HCT116 (cell line): ENCODE measurements around the gene HFE. TPM values are rescaled to one million over a fixed set of nuclear protein-coding genes. Genes with fewer than 3 reads are reported as not detected.
"Not testable (repeated sequence)": the region's sequence is repeated elsewhere in the genome, so short reads cannot be mapped to it uniquely, and the experiment has no call there.

ENCODE experiments used
- ATAC-seq: fragments of 200-7000 bp; cut with Tn5 transposase; 2 replicates; pipeline ENCODE4 v1.9.1; 2020; ENCODE audit warnings: mild to moderate bottlenecking, moderate library complexity
- BruUV-seq: library from RNA; stranded (reverse); fragments of 400-500 nt; replicated peaks from 2 replicates; lab custom pipeline; 2021; lab: Mats Ljungman, UMichigan
- CTCF ChIA-PET: fragments of 300-600 bp; sonication (Branson Sonifier 250); formaldehyde crosslinking; loops from one replicate; lab custom pipeline; 2021; ENCODE audit warnings: antibody characterized with exemption; lab: Charles Lee
- POLR2A ChIA-PET: fragments of 300-600, 350-600 bp; sonication (Branson Sonifier 250); formaldehyde crosslinking; loops from one replicate; lab custom pipeline; 2021; ENCODE audit warnings: antibody characterized with exemption; lab: Charles Lee
- RAD21 ChIA-PET, 2 experiments: fragments of 300-600 bp; sonication (Branson Sonifier 250); formaldehyde crosslinking; loops; one replicate each; lab custom pipeline; 2023; ENCODE audit warnings: low total read pairs in 2 of 2; ENCODE audit not compliant: uncharacterized antibody in 2 of 2, unreplicated experiment in 2 of 2, low non-redundant PET in 1 of 2; lab: Charles Lee
- DNase-seq: peaks from one replicate; pipeline ENCODE4 v3.0.0-alpha.2; 2010; ENCODE audit warnings: low read depth, low spot score
- H2AFZ ChIP-seq: fragments of 200-600 bp; shearing (Covaris generic), sonication (generic); 2 replicates; pipeline ENCODE4 v1.6.1; 2017; ENCODE audit warnings: low read depth, mixed run types, mixed read lengths, antibody characterized with exemption, low read length; ENCODE audit not compliant: poor library complexity, severe bottlenecking
- H3K27ac ChIP-seq: 2 replicates; pipeline ENCODE4 v1.5.1; 2012; ENCODE audit warnings: low read depth, low read length
- H3K27me3 ChIP-seq: fragments of 200-600 bp; sonication (generic); 2 replicates; pipeline ENCODE4 v1.6.1; 2016; ENCODE audit warnings: mixed run types, low read length, mixed read lengths; ENCODE audit not compliant: insufficient read depth
- H3K36me3 ChIP-seq, 2 experiments: fragments of 200-500 bp in 1 of 2; fragments of 200-600 bp in 1 of 2; sonication (Bioruptor generic) in 1 of 2; sonication (generic) in 1 of 2; 2 replicates each; pipeline versions ENCODE4 v1.5.1 to v1.6.1; 2014 to 2016; ENCODE audit warnings: low read length in 2 of 2, inconsistent platforms in 1 of 2, mixed read lengths in 1 of 2, mixed run types in 1 of 2; ENCODE audit not compliant: insufficient read depth in 2 of 2, control insufficient read depth in 1 of 2
- H3K4me1 ChIP-seq, 2 experiments: fragments of 200-600 bp in 1 of 2; sonication (generic) in 1 of 2; 2 replicates each; pipeline versions ENCODE4 v1.5.1 to v1.6.1; 2012 to 2017; ENCODE audit warnings: low read length in 2 of 2, inconsistent platforms in 1 of 2, mild to moderate bottlenecking in 1 of 2, mixed read lengths in 1 of 2, mixed run types in 1 of 2, moderate library complexity in 1 of 2; ENCODE audit not compliant: insufficient read depth in 2 of 2, control insufficient read depth in 1 of 2
- H3K4me2 ChIP-seq: fragments of 200-600 bp; sonication (generic); 2 replicates; pipeline ENCODE4 v1.6.1; 2017; ENCODE audit warnings: mixed run types, low read length, mixed read lengths
- H3K4me3 ChIP-seq, 2 experiments: fragments of 200-600 bp in 1 of 2; sonication (generic) in 1 of 2; replicated peaks in 1 of 2; 2 replicates each; pipeline ENCODE4 v1.5.1; 2011 to 2016; ENCODE audit warnings: low read length in 2 of 2, control low read depth in 1 of 2, low read depth in 1 of 2, mild to moderate bottlenecking in 1 of 2, mixed read lengths in 1 of 2, mixed run types in 1 of 2
- H3K79me2 ChIP-seq: fragments of 200-600 bp; sonication (generic); 2 replicates; pipeline ENCODE4 v1.6.1; 2017; ENCODE audit warnings: mild to moderate bottlenecking, mixed run types, low read length, moderate library complexity, mixed read lengths; ENCODE audit not compliant: insufficient read depth
- H3K9ac ChIP-seq: fragments of 200-600 bp; sonication (generic); 2 replicates; pipeline ENCODE4 v1.6.1; 2016; ENCODE audit warnings: low read length, mixed read lengths
- H3K9me2 ChIP-seq: fragments of 200-600 bp; sonication (generic), shearing (Covaris generic); 2 replicates; pipeline ENCODE4 v1.6.1; 2017; ENCODE audit warnings: mixed run types, mild to moderate bottlenecking, moderate library complexity; ENCODE audit not compliant: insufficient read depth
- H3K9me3 ChIP-seq, 2 experiments: fragments of 200-500 bp in 1 of 2; fragments of 200-600 bp in 1 of 2; sonication (Bioruptor generic) in 1 of 2; sonication (generic) in 1 of 2; 2 replicates each; pipeline ENCODE4 v1.6.1; 2014 to 2017; ENCODE audit warnings: low read length in 2 of 2, mixed read lengths in 2 of 2, inconsistent platforms in 1 of 2, low read depth in 1 of 2, mild to moderate bottlenecking in 1 of 2, mixed run types in 1 of 2, moderate library complexity in 1 of 2; ENCODE audit not compliant: control insufficient read depth in 1 of 2, insufficient read depth in 1 of 2
- H4K20me1 ChIP-seq: fragments of 200-600 bp; sonication (generic), shearing (Covaris generic); 2 replicates; pipeline ENCODE4 v1.6.1; 2017; ENCODE audit warnings: mixed run types, mild to moderate bottlenecking, moderate library complexity; ENCODE audit not compliant: insufficient read depth
- CBX3 ChIP-seq: IDR thresholded peaks from 2 replicates; pipeline ENCODE4 v1.6.1; 2012; ENCODE audit warnings: low read depth
- CEBPB ChIP-seq: IDR thresholded peaks from 2 replicates; pipeline ENCODE4 v1.6.1; 2012; ENCODE audit warnings: low read depth
- EGR1 ChIP-seq: IDR thresholded peaks from 2 replicates; pipeline ENCODE4 v1.6.1; 2012; ENCODE audit warnings: low read depth
- ELF1 ChIP-seq: IDR thresholded peaks from 2 replicates; pipeline ENCODE4 v1.6.1; 2012; ENCODE audit warnings: low read depth, borderline replicate concordance
- EZH2 ChIP-seq: fragments of 200-600 bp; sonication (generic); IDR thresholded peaks from 2 replicates; pipeline ENCODE4 v1.6.1; 2017; ENCODE audit warnings: antibody characterized with exemption, mixed run types
- FOSL1 ChIP-seq: IDR thresholded peaks from 2 replicates; pipeline ENCODE4 v1.6.1; 2012; ENCODE audit warnings: low read depth
- JUND ChIP-seq: IDR thresholded peaks from 2 replicates; pipeline ENCODE4 v1.6.1; 2012
- POLR2A ChIP-seq: IDR thresholded peaks from 2 replicates; pipeline ENCODE4 v1.7.0; 2011; ENCODE audit warnings: borderline replicate concordance; ENCODE audit not compliant: insufficient read depth, insufficient read length; ENCODE audit errors: extremely low read depth
- SIN3A ChIP-seq: IDR thresholded peaks from 2 replicates; pipeline ENCODE4 v1.6.1; 2012; ENCODE audit warnings: low read depth
- SP1 ChIP-seq: IDR thresholded peaks from 2 replicates; pipeline ENCODE4 v1.6.1; 2012; ENCODE audit warnings: low read depth
- SRF ChIP-seq: IDR thresholded peaks from 2 replicates; pipeline ENCODE4 v1.6.1; 2012; ENCODE audit warnings: low read depth
- ZNF274 ChIP-seq: fragments of 200-500 bp; sonication (Bioruptor generic); IDR thresholded peaks from 2 replicates; pipeline ENCODE4 v1.6.1; 2014; ENCODE audit warnings: mild to moderate bottlenecking, low read depth, low read length, inconsistent platforms
- intact Hi-C: fragments of 100-400 bp; cut with micrococcal nuclease; formaldehyde crosslinking; loops from 2 replicates; pipeline ENCODE4 v1.10.0; 2022
- total RNA-seq: library from RNA; stranded (reverse); gene quantifications from one replicate; pipeline ENCODE4 v1.2.1, GENCODE V29; 2021; ENCODE audit not compliant: unreplicated experiment
- TF ChIP-seq, protein P1 (sequence below): IDR thresholded peaks from 2 replicates; pipeline ENCODE4 v1.6.1; 2011; ENCODE audit warnings: mild to moderate bottlenecking, low read length, moderate library complexity; ENCODE audit not compliant: insufficient replicate concordance; ENCODE audit errors: extremely low read depth
- TF ChIP-seq, protein P2 (sequence below), 3 experiments: fragments of 200-600 bp in 1 of 3; sonication (generic) in 1 of 3; IDR thresholded peaks in 2 of 3; conservative IDR thresholded peaks in 1 of 3; 2 replicates each; pipeline ENCODE4 v1.5.1; 2012 to 2017; ENCODE audit warnings: low read depth in 2 of 3, low read length in 2 of 3, antibody characterized with exemption in 1 of 3, borderline replicate concordance in 1 of 3, control low read depth in 1 of 3, mild to moderate bottlenecking in 1 of 3, mixed read lengths in 1 of 3, mixed run types in 1 of 3, moderate library complexity in 1 of 3; ENCODE audit not compliant: insufficient read depth in 1 of 3
- TF ChIP-seq, protein P3 (sequence below): IDR thresholded peaks from 2 replicates; pipeline ENCODE4 v1.6.1; 2012
- TF ChIP-seq, protein P4 (sequence below): IDR thresholded peaks from 2 replicates; pipeline ENCODE4 v1.6.1; 2012

Gene HFE
- total RNA-seq, 1 experiment from 2014 or later, result 9.8 TPM

DNA sequence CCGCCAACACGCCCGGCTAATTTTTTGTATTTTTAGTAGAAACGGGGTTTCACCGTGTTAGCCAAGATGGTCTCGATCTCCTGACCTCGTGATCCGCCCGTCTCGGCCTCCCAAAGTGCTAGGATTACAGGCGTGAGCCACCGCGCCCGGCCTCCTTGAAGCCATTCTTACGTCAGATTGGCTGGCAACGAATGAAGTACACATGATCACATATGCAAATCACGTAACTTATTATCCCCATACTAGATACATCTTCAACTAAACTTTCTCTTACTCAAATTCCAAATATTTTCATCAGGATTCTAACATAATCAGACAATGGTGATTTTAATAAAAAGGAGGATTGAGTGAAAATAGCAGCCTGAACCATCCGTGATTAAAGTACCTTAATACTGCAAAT is 39.9 kb upstream of the HFE start:
- H4K20me1 ChIP-seq, H3K27ac ChIP-seq, RAD21 ChIA-PET, H3K27me3 ChIP-seq, H3K4me2 ChIP-seq, H3K4me3 ChIP-seq, CTCF ChIA-PET, H3K9me3 ChIP-seq, intact Hi-C loops, BruUV-seq, H3K36me3 ChIP-seq, H3K9ac ChIP-seq, H2AFZ ChIP-seq, H3K9me2 ChIP-seq, ATAC-seq, H3K79me2 ChIP-seq, DNase-seq: not testable (repeated sequence)
- POLR2A ChIA-PET, result interaction anchor here (1.8 to 13.4 kb wide), 2 partner anchors 16 to 21 kb away, joined by 6 to 202 read pairs; a partner anchor contains a TSS
- peaks cover 11 to 20% of the 10 kb centered on the region in 2 experiments for H3K4me1 ChIP-seq

DNA sequence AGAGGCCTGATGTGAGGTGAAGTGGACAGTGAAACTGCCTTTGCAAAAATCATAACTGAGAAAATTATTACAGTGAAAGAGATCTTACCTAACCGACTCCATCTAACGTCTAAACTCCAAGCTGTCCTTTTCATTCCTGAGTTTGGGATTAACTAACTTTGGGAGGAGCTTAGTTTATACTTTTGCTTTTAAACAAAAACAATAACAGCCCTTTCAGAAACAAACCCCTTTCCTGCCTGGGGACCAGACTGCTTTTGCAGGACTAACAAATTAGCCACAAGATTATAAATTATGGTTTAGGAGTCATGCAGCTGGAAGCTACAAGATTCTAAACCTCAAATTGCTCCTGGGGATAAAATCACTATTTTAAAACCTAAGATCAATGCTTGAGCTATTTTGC is 38.6 kb upstream of the HFE start:
- no peak for TF ChIP-seq ELF1
- TF ChIP-seq, protein P1, sequence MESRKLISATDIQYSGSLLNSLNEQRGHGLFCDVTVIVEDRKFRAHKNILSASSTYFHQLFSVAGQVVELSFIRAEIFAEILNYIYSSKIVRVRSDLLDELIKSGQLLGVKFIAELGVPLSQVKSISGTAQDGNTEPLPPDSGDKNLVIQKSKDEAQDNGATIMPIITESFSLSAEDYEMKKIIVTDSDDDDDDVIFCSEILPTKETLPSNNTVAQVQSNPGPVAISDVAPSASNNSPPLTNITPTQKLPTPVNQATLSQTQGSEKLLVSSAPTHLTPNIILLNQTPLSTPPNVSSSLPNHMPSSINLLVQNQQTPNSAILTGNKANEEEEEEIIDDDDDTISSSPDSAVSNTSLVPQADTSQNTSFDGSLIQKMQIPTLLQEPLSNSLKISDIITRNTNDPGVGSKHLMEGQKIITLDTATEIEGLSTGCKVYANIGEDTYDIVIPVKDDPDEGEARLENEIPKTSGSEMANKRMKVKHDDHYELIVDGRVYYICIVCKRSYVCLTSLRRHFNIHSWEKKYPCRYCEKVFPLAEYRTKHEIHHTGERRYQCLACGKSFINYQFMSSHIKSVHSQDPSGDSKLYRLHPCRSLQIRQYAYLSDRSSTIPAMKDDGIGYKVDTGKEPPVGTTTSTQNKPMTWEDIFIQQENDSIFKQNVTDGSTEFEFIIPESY, result no peak
- TF ChIP-seq FOSL1, result no peak
- no peak for TF ChIP-seq CEBPB
- TF ChIP-seq SRF, result no peak
- TF ChIP-seq, protein P2, sequence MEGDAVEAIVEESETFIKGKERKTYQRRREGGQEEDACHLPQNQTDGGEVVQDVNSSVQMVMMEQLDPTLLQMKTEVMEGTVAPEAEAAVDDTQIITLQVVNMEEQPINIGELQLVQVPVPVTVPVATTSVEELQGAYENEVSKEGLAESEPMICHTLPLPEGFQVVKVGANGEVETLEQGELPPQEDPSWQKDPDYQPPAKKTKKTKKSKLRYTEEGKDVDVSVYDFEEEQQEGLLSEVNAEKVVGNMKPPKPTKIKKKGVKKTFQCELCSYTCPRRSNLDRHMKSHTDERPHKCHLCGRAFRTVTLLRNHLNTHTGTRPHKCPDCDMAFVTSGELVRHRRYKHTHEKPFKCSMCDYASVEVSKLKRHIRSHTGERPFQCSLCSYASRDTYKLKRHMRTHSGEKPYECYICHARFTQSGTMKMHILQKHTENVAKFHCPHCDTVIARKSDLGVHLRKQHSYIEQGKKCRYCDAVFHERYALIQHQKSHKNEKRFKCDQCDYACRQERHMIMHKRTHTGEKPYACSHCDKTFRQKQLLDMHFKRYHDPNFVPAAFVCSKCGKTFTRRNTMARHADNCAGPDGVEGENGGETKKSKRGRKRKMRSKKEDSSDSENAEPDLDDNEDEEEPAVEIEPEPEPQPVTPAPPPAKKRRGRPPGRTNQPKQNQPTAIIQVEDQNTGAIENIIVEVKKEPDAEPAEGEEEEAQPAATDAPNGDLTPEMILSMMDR (IDR thresholded peaks at IDR 0.05 in 2 of 3, conservative IDR thresholded peaks at IDR 0.05 in 1 of 3; ENCODE audit: borderline replicate concordance in 1 of 3, insufficient read depth in 1 of 3, low read depth in 2 of 3, low read length in 2 of 3), result no peak
- TF ChIP-seq CBX3, result no peak
- no peak for TF ChIP-seq POLR2A
- TF ChIP-seq, protein P3, sequence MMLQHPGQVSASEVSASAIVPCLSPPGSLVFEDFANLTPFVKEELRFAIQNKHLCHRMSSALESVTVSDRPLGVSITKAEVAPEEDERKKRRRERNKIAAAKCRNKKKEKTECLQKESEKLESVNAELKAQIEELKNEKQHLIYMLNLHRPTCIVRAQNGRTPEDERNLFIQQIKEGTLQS, result no peak
- no peak for TF ChIP-seq EGR1
- no peak for TF ChIP-seq SIN3A
- no peak for TF ChIP-seq JUND
- no peak for TF ChIP-seq EZH2
- TF ChIP-seq SP1, result no peak
- TF ChIP-seq ZNF274, result no peak
- TF ChIP-seq, protein P4, sequence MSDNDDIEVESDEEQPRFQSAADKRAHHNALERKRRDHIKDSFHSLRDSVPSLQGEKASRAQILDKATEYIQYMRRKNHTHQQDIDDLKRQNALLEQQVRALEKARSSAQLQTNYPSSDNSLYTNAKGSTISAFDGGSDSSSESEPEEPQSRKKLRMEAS, result no peak
- intact Hi-C loops, result no loop called here
- POLR2A ChIA-PET, result interaction anchor here (0.9 to 13.4 kb wide), 4 partner anchors 17 to 109 kb away, joined by 3 to 202 read pairs (median 31); a partner anchor contains a TSS

More for the DNA sequence above, 38.6 kb upstream of the HFE start:
- no peaks in the 10 kb centered on the region for H3K36me3 ChIP-seq
- peaks cover 19 to 27% of the 10 kb centered on the region in 2 experiments for H3K4me1 ChIP-seq
- H3K9me2 ChIP-seq, result no peaks in the 10 kb centered on the region
- DNase-seq (no peak), ATAC-seq (no peak)
- no peak overlapping the region for H3K4me3 ChIP-seq
- ChIA-PET RAD21 (no interaction called here), CTCF (no interaction called here)
- no peaks in the 10 kb centered on the region for H4K20me1 ChIP-seq
- no peaks in the 10 kb centered on the region for H3K27me3 ChIP-seq
- H3K9ac ChIP-seq, result no peak overlapping the region
- no peak overlapping the region for H3K4me2 ChIP-seq
- H2AFZ ChIP-seq, result peak overlapping the region; percentile 73
- H3K9me3 ChIP-seq, result no peaks in the 10 kb centered on the region; a peak in 1 of 4 replicates
- H3K79me2 ChIP-seq, result no peaks in the 10 kb centered on the region
- H3K27ac ChIP-seq, result no peak overlapping the region
- no TSS peak for BruUV-seq
